GM12891 (cell line): Measurements from ENCODE around the gene IGFBP5.

ENCODE experiments used
- POLR2A ChIP-seq: IDR thresholded peaks from 2 replicates; pipeline ENCODE4 v1.6.1; 2011; ENCODE audit warnings: low read depth, low read length, control low read depth
- POLR2AphosphoS5 ChIP-seq: IDR thresholded peaks from 2 replicates; pipeline ENCODE4 v1.6.1; 2011; ENCODE audit warnings: low read depth, low read length, control low read depth
- TAF1 ChIP-seq: IDR thresholded peaks from 2 replicates; pipeline ENCODE4 v1.6.1; 2011; ENCODE audit warnings: low read depth, low read length, control low read depth

DNA sequence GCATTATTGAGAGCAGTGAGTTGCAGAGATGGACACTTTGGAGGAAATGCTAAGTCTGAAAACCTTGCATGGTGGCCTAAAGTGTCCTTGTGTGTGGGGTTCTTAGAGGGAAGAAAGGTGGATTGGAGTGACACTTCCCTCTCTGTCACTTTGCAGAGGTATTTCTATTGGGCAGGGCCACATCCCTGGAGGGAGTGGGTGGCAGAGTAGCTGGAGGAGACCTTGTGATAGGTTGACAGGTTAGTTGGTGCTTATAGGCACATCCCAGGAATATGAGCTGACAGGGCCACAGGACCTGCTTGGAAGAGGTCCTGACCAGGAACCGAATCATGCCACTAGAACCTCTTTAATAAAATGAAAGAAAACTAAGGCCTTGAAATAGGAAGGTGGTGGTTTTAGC is 972 bp upstream of the IGFBP5 start:
- TF ChIP-seq POLR2A (no peak), POLR2AphosphoS5 (no peak), TAF1 (no peak)
